Activated CD8-positive, alpha-beta memory T cell treated with anti-CD3 and anti-CD28 coated beads for 4 hours (primary cell): Measurements from ENCODE around the gene RBBP6.

Experiments
- DNase-seq, 2 donors: peaks; one replicate each; pipeline ENCODE4 v3.0.0-alpha.2; 2020; ENCODE audit warnings: low read depth in 2 of 2

Gene RBBP6

GRCh38 chr16:24523569-24523968 lies 15.8 kb upstream of the RBBP6 start:
- DNase-seq = no peak

GRCh38 chr16:24524855-24525677 lies 14.3 kb upstream of the RBBP6 start:
- no peak for DNase-seq

GRCh38 chr16:24525970-24526559 lies 13.3 kb upstream of the RBBP6 start:
- no peak for DNase-seq

- DNase-seq = no peak
These were observed 12.5 kb upstream of the RBBP6 start for GRCh38 chr16:24526701-24527495.

GRCh38 chr16:24531166-24531565 lies 8.2 kb upstream of the RBBP6 start:
- DNase-seq = no peak

- no peak for DNase-seq
These were observed 4.7 kb upstream of the RBBP6 start for GRCh38 chr16:24534620-24535019.

- DNase-seq = no peak
These were observed 3.5 kb upstream of the RBBP6 start for GRCh38 chr16:24535827-24536226.

- DNase-seq = no peak
These were observed 2.7 kb upstream of the RBBP6 start for GRCh38 chr16:24536671-24537070.

GRCh38 chr16:24537474-24538337 lies 1.7 kb upstream of the RBBP6 start:
- no peak for DNase-seq

- no peak for DNase-seq
These were observed 541 bp upstream of the RBBP6 start for GRCh38 chr16:24538756-24539294.

- DNase-seq = peak; percentile 5 to 19
These were observed 660 bp downstream of the RBBP6 start for GRCh38 chr16:24539850-24540601.

- no peak for DNase-seq
These were observed 1.3 kb downstream of the RBBP6 start for GRCh38 chr16:24540602-24541210.

GRCh38 chr16:24541233-24541933 lies 2.0 kb downstream of the RBBP6 start:
- no peak for DNase-seq

GRCh38 chr16:24543949-24544348 lies 4.6 kb downstream of the RBBP6 start:
- no peak for DNase-seq

GRCh38 chr16:24544640-24545039 lies 5.3 kb downstream of the RBBP6 start:
- no peak for DNase-seq

- DNase-seq = no peak
These were observed 10.9 kb downstream of the RBBP6 start for GRCh38 chr16:24550295-24550694.

- DNase-seq = no peak
These were observed 13.4 kb downstream of the RBBP6 start for GRCh38 chr16:24552705-24553246.

- DNase-seq = no peak
These were observed 14.6 kb downstream of the RBBP6 start for GRCh38 chr16:24553983-24554382.

GRCh38 chr16:24555346-24555872 lies 16.0 kb downstream of the RBBP6 start:
- no peak for DNase-seq
